ENCODE measurements around the gene C11orf21. TPM values are rescaled to one million over a fixed set of nuclear protein-coding genes. Genes with fewer than 3 reads are reported as not detected.

Gene C11orf21
- total and polyA plus RNA-seq, 9 of the 15 experiments (the other 6 are each of a cell fraction or from before 2014, with no cell fraction given), result 0.10 to 2.6 (median 2.0) TPM

GRCh38 chr11:2330696-2331095 is 29.0 kb upstream of the C11orf21 start:
- WGBS (ENCODE audit: insufficient coverage, low coverage, missing lambda C conversion rate), result under 1% methylated on average over 6 of the region's 6 CpGs

GRCh38 chr11:2329551-2329950 is 27.8 kb upstream of the C11orf21 start:
- FAIRE-seq, result no peak
- no peak for ATAC-seq
- BruUV-seq (replicated peaks), result no TSS peak
- no peak for DNase-seq (ENCODE audit: extremely low read depth in 1 of 4, low spot score in 3 of 4)
- no peaks in the 10 kb centered on the region for H3K79me2 ChIP-seq (ENCODE audit: control insufficient read depth, insufficient read depth, low read length)
- intact Hi-C loops (cut with micrococcal nuclease) (no loop called here), in situ Hi-C loops (cut with MboI) (no loop called here)
- peaks cover 21 to 57% of the 10 kb centered on the region in 2 experiments; a peak in 4 of 5 replicates for H3K27me3 ChIP-seq (ENCODE audit: control insufficient read depth in 2 of 2, insufficient read depth in 2 of 2, low read length in 2 of 2)
- TF ChIP-seq RUNX1 (IDR thresholded peaks at IDR 0.05; ENCODE audit: low read depth), result no peak
- peak; percentile 86 for TF ChIP-seq ESRRA (IDR thresholded peaks at IDR 0.05; ENCODE audit: borderline replicate concordance, low read depth)
- TF ChIP-seq USF2 (CRISPR knock-in tag; IDR thresholded peaks at IDR 0.05), result peak; percentile 36; the same call in 1 of the 2 replicates
- no peak for TF ChIP-seq TBL1XR1 (IDR thresholded peaks at IDR 0.05; ENCODE audit: low read length in 2 of 2)
- TF ChIP-seq TFE3 (CRISPR knock-in tag; IDR thresholded peaks at IDR 0.05), result peak; percentile 67
- no peaks in the 10 kb centered on the region for H4K20me1 ChIP-seq (replicated peaks; ENCODE audit: control insufficient read depth, insufficient read depth, low read length)
- ChIA-PET CTCF (ENCODE audit: low intra/inter-chr PET ratio) (interaction anchor here (0.5 kb wide), 1 partner anchor 189 kb away, joined by 3 read pairs; no protein-coding TSS in a partner anchor), POLR2A (interaction anchor here (0.7 kb wide), 1 partner anchor 815 kb away, joined by 4 read pairs; no protein-coding TSS in a partner anchor)
- 2% methylated on average over 9 of the region's 9 CpGs for WGBS (ENCODE audit: insufficient coverage, low coverage, missing lambda C conversion rate)
- no peak overlapping the region for H3K27ac ChIP-seq (ENCODE audit: extremely low read depth, low read depth, low read length)
- H2AFZ ChIP-seq (ENCODE audit: low read depth, low read length), result no peak overlapping the region
- H3K4me3 ChIP-seq, result no peak overlapping the region
- no peaks in the 10 kb centered on the region for H3K9me1 ChIP-seq (ENCODE audit: control insufficient read depth, insufficient read depth, low read length)
- no peak overlapping the region for H3K4me2 ChIP-seq (ENCODE audit: insufficient read depth, low read length)
- H3K4me1 ChIP-seq (replicated peaks in 1 of 2; ENCODE audit: control insufficient read depth in 2 of 2, insufficient read depth in 2 of 2, low read length in 2 of 2), result peaks cover 0 to 4% of the 10 kb centered on the region in 2 experiments; a peak in 2 of 5 replicates
- no peak overlapping the region for H3K9ac ChIP-seq (ENCODE audit: insufficient read depth in 1 of 2, low read depth in 2 of 2, low read length in 2 of 2)
- no peaks in the 10 kb centered on the region for H3K36me3 ChIP-seq (ENCODE audit: control insufficient read depth, insufficient read depth, low read length)
- H3K9me3 ChIP-seq (replicated peaks; ENCODE audit: control insufficient read depth, insufficient read depth, low read depth, low read length), result no peaks in the 10 kb centered on the region

More at GRCh38 chr11:2330696-2331095, 29.0 kb upstream of the C11orf21 start:
- Histone ChIP-seq H3K9me3 (replicated peaks; ENCODE audit: control insufficient read depth, insufficient read depth, low read depth, low read length) (no peaks in the 10 kb centered on the region), H3K79me2 (ENCODE audit: control insufficient read depth, insufficient read depth, low read length) (no peaks in the 10 kb centered on the region), H3K4me3 (no peak overlapping the region), H3K9ac (ENCODE audit: insufficient read depth in 1 of 2, low read depth in 2 of 2, low read length in 2 of 2) (no peak overlapping the region), H3K36me3 (ENCODE audit: control insufficient read depth, insufficient read depth, low read length) (no peaks in the 10 kb centered on the region), H3K4me2 (ENCODE audit: insufficient read depth, low read length) (no peak overlapping the region), H3K27me3 (ENCODE audit: control insufficient read depth in 2 of 2, insufficient read depth in 2 of 2, low read length in 2 of 2) (peaks cover 21 to 51% of the 10 kb centered on the region in 2 experiments; a peak in 4 of 5 replicates), H3K9me1 (ENCODE audit: control insufficient read depth, insufficient read depth, low read length) (no peaks in the 10 kb centered on the region), H2AFZ (ENCODE audit: low read depth, low read length) (no peak overlapping the region), H3K4me1 (replicated peaks in 1 of 2; ENCODE audit: control insufficient read depth in 2 of 2, insufficient read depth in 2 of 2, low read length in 2 of 2) (peaks cover 0 to 4% of the 10 kb centered on the region in 2 experiments; a peak in 2 of 5 replicates), H3K27ac (ENCODE audit: extremely low read depth, low read depth, low read length) (no peak overlapping the region), H4K20me1 (replicated peaks; ENCODE audit: control insufficient read depth, insufficient read depth, low read length) (no peaks in the 10 kb centered on the region)
- in situ Hi-C loops (cut with MboI) (no loop called here), intact Hi-C loops (cut with micrococcal nuclease) (no loop called here)
- BruUV-seq (replicated peaks), result no TSS peak
- ATAC-seq (no peak), DNase-seq (ENCODE audit: extremely low read depth in 1 of 4, low spot score in 3 of 4) (no peak), FAIRE-seq (no peak)
- TF ChIP-seq EP400 (IDR thresholded peaks at IDR 0.05) (no peak), MCM7 (IDR thresholded peaks at IDR 0.05) (no peak)
- ChIA-PET POLR2A (interaction anchor here (0.6 to 1.3 kb wide), 3 partner anchors 11 to 46 kb away, joined by 3 read pairs; partner anchors contain the start of gene CD81), CTCF (ENCODE audit: low intra/inter-chr PET ratio) (no interaction called here)

All from K562 (cell line).